K562 (cell line): Measurements from ENCODE around the gene XIRP1. TPM values are rescaled to one million over a fixed set of nuclear protein-coding genes. Genes with fewer than 3 reads are reported as not detected.

Source experiments
- BRF1 ChIP-seq: IDR thresholded peaks from 3 replicates; pipeline ENCODE4 v1.6.1; 2011; ENCODE audit warnings: borderline replicate concordance, mild to moderate bottlenecking; ENCODE audit not compliant: insufficient read length; ENCODE audit errors: extremely low read depth
- FOXJ3 ChIP-seq: sonication (generic); formaldehyde crosslinking; IDR thresholded peaks from 2 replicates; pipeline ENCODE4 v1.4.0; 2020; ENCODE audit warnings: mild to moderate bottlenecking, missing genetic modification reagents
- GABPA ChIP-seq: fragments of 200-800 bp; sonication (Bioruptor generic); conservative IDR thresholded peaks from 2 replicates; pipeline ENCODE4 v1.6.1; 2016; ENCODE audit warnings: low read depth, missing genetic modification characterization, missing compliant biosample characterization
- GTF2E2 ChIP-seq: fragments of 200-800 bp; sonication (Bioruptor generic); IDR thresholded peaks from 2 replicates; pipeline ENCODE4 v1.6.1; 2016; ENCODE audit warnings: missing genetic modification characterization, missing compliant biosample characterization
- HNRNPUL1 ChIP-seq: fragments of 200-400 bp; formaldehyde crosslinking; IDR thresholded peaks from 2 replicates; pipeline ENCODE4 v1.6.1; 2017; ENCODE audit warnings: low read length
- KLF1 ChIP-seq: fragments of 450-650 bp; IDR thresholded peaks from 2 replicates; pipeline ENCODE4 v1.6.1; 2016; ENCODE audit warnings: missing genetic modification characterization, missing compliant biosample characterization
- MCM7 ChIP-seq, 2 experiments: fragments of 450-650 bp; IDR thresholded peaks; 2 replicates each; pipeline ENCODE4 v1.6.1; 2016 to 2018
- MTA3 ChIP-seq: fragments of 450-650 bp; formaldehyde crosslinking; IDR thresholded peaks from 2 replicates; pipeline ENCODE4 v1.6.1; 2017; ENCODE audit warnings: mild to moderate bottlenecking, borderline replicate concordance
- NBN ChIP-seq: fragments of 450-650 bp; IDR thresholded peaks from 2 replicates; pipeline ENCODE4 v1.6.1; 2016; ENCODE audit warnings: low read depth, mild to moderate bottlenecking
- SP2 ChIP-seq: IDR thresholded peaks from 2 replicates; pipeline ENCODE4 v1.6.1; 2011; ENCODE audit warnings: mild to moderate bottlenecking, low read depth, low read length, moderate library complexity; ENCODE audit not compliant: poor library complexity, severe bottlenecking; ENCODE audit errors: extremely low read depth
- TBP ChIP-seq: optimal IDR thresholded peaks from 2 replicates; pipeline ENCODE3; 2011; ENCODE audit warnings: low read depth, low read length, improper control_type of control experiment
- U2AF2 ChIP-seq: fragments of 200-400 bp; formaldehyde crosslinking; optimal IDR thresholded peaks from 2 replicates; pipeline ENCODE3; 2017; ENCODE audit warnings: low read depth, mild to moderate bottlenecking, low read length
- USF2 ChIP-seq: sonication (generic); formaldehyde crosslinking; IDR thresholded peaks from 2 replicates; pipeline ENCODE4 v1.5.0; 2020; ENCODE audit warnings: missing genetic modification reagents
- ZNF280A ChIP-seq: fragments of 450-650 bp; IDR thresholded peaks from 2 replicates; pipeline ENCODE4 v1.6.1; 2018; ENCODE audit warnings: mild to moderate bottlenecking, low read depth; ENCODE audit not compliant: partially characterized antibody
- ZNF311 ChIP-seq: fragments of 250-450 bp; sonication (Bioruptor Pico); IDR thresholded peaks from 2 replicates; pipeline ENCODE4 v1.4.0; 2020; ENCODE audit warnings: mild to moderate bottlenecking, moderate library complexity
- ZNF512 ChIP-seq: IDR thresholded peaks from 2 replicates; pipeline ENCODE4 v1.6.1; 2016; ENCODE audit warnings: missing genetic modification characterization, missing compliant biosample characterization
- polyA plus RNA-seq, 8 experiments: library from polyadenylated mRNA; depleted of rRNA in 4 of 8; stranded (reverse) in 5 of 8; unstranded in 3 of 8; fragments of >200 nt; fragmentation: Nextera tagmentation in 2 of 8; fragmentation: Illumina TruSeq in 1 of 8; extraction: Ambion mirVana in 2 of 8; extraction: Trizol in 1 of 8; gene quantifications; 2 replicates each; pipeline versions ENCODE4 v1.2.1 to v1.2.3, GENCODE V29; 2011 to 2014; ENCODE audit warnings: inconsistent platforms in 1 of 8, missing spikeins in 1 of 8
- total RNA-seq, 7 experiments: library from RNA; depleted of rRNA in 6 of 7; stranded (reverse); fragments of >200 nt in 6 of 7; fragmentation: Illumina TruSeq in 2 of 7; extraction: Trizol in 2 of 7; gene quantifications; 2 replicates each; pipeline versions ENCODE4 v1.2.1 to v1.2.3, GENCODE V29; 2011 to 2021; ENCODE audit warnings: low replicate concordance in 1 of 7
- TF ChIP-seq, protein P1 (sequence below), 3 experiments: IDR thresholded peaks in 2 of 3; conservative IDR thresholded peaks in 1 of 3; 2 replicates each; pipeline ENCODE4 v1.5.1; 2011 to 2012; ENCODE audit warnings: low read length in 3 of 3, mild to moderate bottlenecking in 3 of 3, control low read depth in 2 of 3, improper control_type of control experiment in 1 of 3, inconsistent platforms in 1 of 3, low read depth in 1 of 3, mixed read lengths in 1 of 3, moderate library complexity in 1 of 3; ENCODE audit not compliant: insufficient read depth in 2 of 3
- TF ChIP-seq, protein P2 (sequence below): sonication (generic); formaldehyde crosslinking; IDR thresholded peaks from 2 replicates; pipeline ENCODE4 v1.8.0; 2022; ENCODE audit warnings: mild to moderate bottlenecking, low read depth, missing genetic modification reagents
- TF ChIP-seq, protein P3 (sequence below): IDR thresholded peaks from 2 replicates; pipeline ENCODE4 v1.6.1; 2014; ENCODE audit warnings: antibody characterized with exemption

The XIRP1 gene
- total and polyA plus RNA-seq, 9 of the 15 experiments (the other 6 are each of a cell fraction or from before 2014, with no cell fraction given): 0.03 to 0.27 (median 0.08) TPM; not detected in 3

DNA sequence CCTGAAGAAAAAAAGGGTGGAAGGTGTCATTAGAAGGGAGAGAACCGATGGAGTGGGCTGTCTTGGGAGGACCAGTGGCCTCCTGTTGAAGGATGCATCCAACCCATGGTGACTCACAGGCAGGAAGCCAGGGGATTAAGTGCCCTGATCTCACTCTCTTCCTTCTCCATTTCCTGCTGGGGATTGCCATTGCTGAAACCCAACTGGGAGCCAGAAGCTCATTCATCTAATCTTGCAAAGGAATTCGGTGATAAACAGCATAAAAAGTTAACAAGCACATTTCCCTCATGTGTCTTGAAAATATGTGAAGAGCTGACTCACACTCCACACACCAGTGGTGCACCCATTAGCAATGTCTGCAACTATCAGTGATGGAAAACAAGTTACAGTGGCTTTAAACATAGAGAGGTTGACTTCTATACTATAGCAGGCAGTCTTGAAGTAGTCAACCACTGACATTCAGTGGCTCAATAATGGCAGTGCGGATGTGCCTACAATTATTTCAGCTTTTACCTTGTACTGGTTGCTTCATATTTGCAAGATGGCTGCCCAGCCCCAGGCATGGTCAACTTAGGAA, 26.2 kb downstream of the XIRP1 start (continued):
- TF ChIP-seq, protein P1, sequence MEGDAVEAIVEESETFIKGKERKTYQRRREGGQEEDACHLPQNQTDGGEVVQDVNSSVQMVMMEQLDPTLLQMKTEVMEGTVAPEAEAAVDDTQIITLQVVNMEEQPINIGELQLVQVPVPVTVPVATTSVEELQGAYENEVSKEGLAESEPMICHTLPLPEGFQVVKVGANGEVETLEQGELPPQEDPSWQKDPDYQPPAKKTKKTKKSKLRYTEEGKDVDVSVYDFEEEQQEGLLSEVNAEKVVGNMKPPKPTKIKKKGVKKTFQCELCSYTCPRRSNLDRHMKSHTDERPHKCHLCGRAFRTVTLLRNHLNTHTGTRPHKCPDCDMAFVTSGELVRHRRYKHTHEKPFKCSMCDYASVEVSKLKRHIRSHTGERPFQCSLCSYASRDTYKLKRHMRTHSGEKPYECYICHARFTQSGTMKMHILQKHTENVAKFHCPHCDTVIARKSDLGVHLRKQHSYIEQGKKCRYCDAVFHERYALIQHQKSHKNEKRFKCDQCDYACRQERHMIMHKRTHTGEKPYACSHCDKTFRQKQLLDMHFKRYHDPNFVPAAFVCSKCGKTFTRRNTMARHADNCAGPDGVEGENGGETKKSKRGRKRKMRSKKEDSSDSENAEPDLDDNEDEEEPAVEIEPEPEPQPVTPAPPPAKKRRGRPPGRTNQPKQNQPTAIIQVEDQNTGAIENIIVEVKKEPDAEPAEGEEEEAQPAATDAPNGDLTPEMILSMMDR (IDR thresholded peaks at IDR 0.05 in 2 of 3, conservative IDR thresholded peaks at IDR 0.05 in 1 of 3; ENCODE audit: insufficient read depth in 2 of 3, low read depth in 1 of 3, low read length in 3 of 3): no peak; a peak in 1 of 6 replicates
- 0 out of 2 replicates have a peak, but pooled peaks have one; percentile 64 for TF ChIP-seq ZNF311 (CRISPR knock-in tag)
- TF ChIP-seq GTF2E2: no peak
- TF ChIP-seq FOXJ3 (CRISPR knock-in tag): no peak
- 0 out of 2 replicates have a peak, but pooled peaks have one; percentile 46 for TF ChIP-seq NBN
- TF ChIP-seq MTA3: no peak
- TF ChIP-seq U2AF2: no peak
- TF ChIP-seq HNRNPUL1: no peak
- no peak for TF ChIP-seq KLF1 (tag)
- no peak for TF ChIP-seq ZNF512
- TF ChIP-seq SP2: no peak
- TF ChIP-seq, protein P2, sequence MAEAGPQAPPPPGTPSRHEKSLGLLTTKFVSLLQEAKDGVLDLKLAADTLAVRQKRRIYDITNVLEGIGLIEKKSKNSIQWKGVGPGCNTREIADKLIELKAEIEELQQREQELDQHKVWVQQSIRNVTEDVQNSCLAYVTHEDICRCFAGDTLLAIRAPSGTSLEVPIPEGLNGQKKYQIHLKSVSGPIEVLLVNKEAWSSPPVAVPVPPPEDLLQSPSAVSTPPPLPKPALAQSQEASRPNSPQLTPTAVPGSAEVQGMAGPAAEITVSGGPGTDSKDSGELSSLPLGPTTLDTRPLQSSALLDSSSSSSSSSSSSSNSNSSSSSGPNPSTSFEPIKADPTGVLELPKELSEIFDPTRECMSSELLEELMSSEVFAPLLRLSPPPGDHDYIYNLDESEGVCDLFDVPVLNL (CRISPR knock-in tag): no peak
- TF ChIP-seq GABPA (tag): peak; percentile 83
- TF ChIP-seq USF2 (CRISPR knock-in tag): no peak
- TF ChIP-seq, protein P3, sequence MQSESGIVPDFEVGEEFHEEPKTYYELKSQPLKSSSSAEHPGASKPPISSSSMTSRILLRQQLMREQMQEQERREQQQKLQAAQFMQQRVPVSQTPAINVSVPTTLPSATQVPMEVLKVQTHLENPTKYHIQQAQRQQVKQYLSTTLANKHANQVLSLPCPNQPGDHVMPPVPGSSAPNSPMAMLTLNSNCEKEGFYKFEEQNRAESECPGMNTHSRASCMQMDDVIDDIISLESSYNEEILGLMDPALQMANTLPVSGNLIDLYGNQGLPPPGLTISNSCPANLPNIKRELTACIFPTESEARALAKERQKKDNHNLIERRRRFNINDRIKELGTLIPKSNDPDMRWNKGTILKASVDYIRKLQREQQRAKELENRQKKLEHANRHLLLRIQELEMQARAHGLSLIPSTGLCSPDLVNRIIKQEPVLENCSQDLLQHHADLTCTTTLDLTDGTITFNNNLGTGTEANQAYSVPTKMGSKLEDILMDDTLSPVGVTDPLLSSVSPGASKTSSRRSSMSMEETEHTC: no peak
- TF ChIP-seq TBP: no peak
- no peak for TF ChIP-seq BRF1
- TF ChIP-seq MCM7 (IDR thresholded peaks at IDR 0.05): no peak
- no peak for TF ChIP-seq ZNF280A
